Kidney (tissue), 14 donors: ENCODE data around the gene KANTR. TPM values are rescaled to one million over a fixed set of nuclear protein-coding genes. Genes with fewer than 3 reads are reported as not detected.

ENCODE experiments used
- DNase-seq, 5 donors: peaks; one replicate each; pipeline ENCODE4 v3.0.0-alpha.2; 2013 to 2020
- FAIRE-seq: peaks from 2 replicates; lab custom pipeline; 2012; peaks lifted over from hg19 to GRCh38; lab: Jason Lieb, UNC
- H3K27ac ChIP-seq, 2 donors: one replicate each; pipeline ENCODE4 v1.7.0; 2013; ENCODE audit warnings: low read depth in 2 of 2, low read length in 2 of 2, inconsistent platforms in 1 of 2
- H3K27me3 ChIP-seq: one replicate; pipeline ENCODE4 v1.7.1; 2013; ENCODE audit warnings: low read length, inconsistent platforms; ENCODE audit not compliant: control insufficient read depth, insufficient read depth
- H3K36me3 ChIP-seq, 3 donors: one replicate each; pipeline versions ENCODE4 v1.7.0 to v1.7.1; 2013; ENCODE audit warnings: low read length in 3 of 3, control low read depth in 1 of 3, inconsistent platforms in 1 of 3; ENCODE audit not compliant: insufficient read depth in 3 of 3, control insufficient read depth in 2 of 3
- H3K4me1 ChIP-seq, 3 donors: one replicate each; pipeline versions ENCODE4 v1.7.0 to v1.7.1; 2013; ENCODE audit warnings: low read length in 3 of 3, inconsistent platforms in 1 of 3, low read depth in 1 of 3; ENCODE audit not compliant: control insufficient read depth in 2 of 3, insufficient read depth in 2 of 3
- H3K4me3 ChIP-seq, 3 donors: one replicate each; pipeline versions ENCODE4 v1.7.0 to v1.8.1; 2013; ENCODE audit warnings: low read length in 3 of 3, control low read depth in 1 of 3, inconsistent platforms in 1 of 3
- H3K9ac ChIP-seq, 3 donors: one replicate each; pipeline versions ENCODE4 v1.7.0 to v1.7.1; 2013; ENCODE audit warnings: low read length in 3 of 3, control low read depth in 1 of 3, inconsistent platforms in 1 of 3
- H3K9me3 ChIP-seq, 3 donors: one replicate each; pipeline versions ENCODE4 v1.7.0 to v1.7.1; 2013; ENCODE audit warnings: low read length in 3 of 3, control low read depth in 1 of 3, inconsistent platforms in 1 of 3; ENCODE audit not compliant: control insufficient read depth in 2 of 3, insufficient read depth in 1 of 3
- intact Hi-C: fragments of 100-400 bp; cut with DNase I; formaldehyde crosslinking; loops from one replicate; pipeline ENCODE4 v1.11.1; 2022
- polyA plus RNA-seq: library from polyadenylated mRNA; stranded (reverse); fragments of 350-450 nt; fragmentation: Illumina TruSeq; extraction: RNeasy Lipid Tissue Mini Kit (QIAGEN cat#74804); gene quantifications from one replicate; pipeline ENCODE4 v1.2.3, GENCODE V29; 2014; ENCODE audit warnings: low read depth, low replicate concordance; ENCODE audit not compliant: insufficient read depth
- total RNA-seq: library from RNA; stranded (reverse); fragmentation: NEBNext Ultra II Directional; extraction: Animal tissue kit (Norgen Biotek cat#: 25700); gene quantifications from one replicate; pipeline ENCODE4 v1.2.1, GENCODE V29; 2021
- TF ChIP-seq, protein P1 (sequence below): IDR thresholded peaks from 3 replicates; pipeline ENCODE4 v1.5.1; 2012; ENCODE audit warnings: mild to moderate bottlenecking, moderate library complexity, borderline replicate concordance; ENCODE audit not compliant: insufficient read depth; ENCODE audit errors: extremely low read depth
- donor health status: control.
- donor health status: control.
- donor health status: control.
- donor health status: control.
- donor health status: control.
- donor health status: DM: yes; HTN: yes; CAD: no.
- donor health status: Normal renal cell carcinoma (clear cell type).

Gene KANTR
- total and polyA plus RNA-seq, 2 donors from 2014 or later: 3.7 to 11.5 TPM

DNA sequence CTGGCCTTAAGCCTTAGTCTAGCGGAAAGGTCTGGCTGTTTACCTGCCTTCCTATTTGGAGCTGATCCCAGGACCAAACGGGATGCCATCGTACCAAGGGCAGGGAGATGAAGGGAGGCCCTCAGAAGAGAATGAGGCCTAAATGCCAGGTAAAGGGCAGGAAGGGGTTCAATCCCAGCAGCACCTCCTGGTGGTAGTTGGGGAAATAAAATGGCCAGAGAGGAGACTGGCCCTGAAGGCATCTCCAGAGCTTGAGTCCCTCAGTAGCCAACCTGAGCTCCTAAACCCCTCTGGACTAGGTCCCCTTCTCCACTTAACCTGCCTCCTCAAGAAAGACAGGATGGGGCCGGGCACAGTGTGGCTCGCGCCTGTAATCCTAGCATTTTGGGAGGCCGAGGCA lies 77.4 kb downstream of the KANTR start:
- TF ChIP-seq, protein P1, sequence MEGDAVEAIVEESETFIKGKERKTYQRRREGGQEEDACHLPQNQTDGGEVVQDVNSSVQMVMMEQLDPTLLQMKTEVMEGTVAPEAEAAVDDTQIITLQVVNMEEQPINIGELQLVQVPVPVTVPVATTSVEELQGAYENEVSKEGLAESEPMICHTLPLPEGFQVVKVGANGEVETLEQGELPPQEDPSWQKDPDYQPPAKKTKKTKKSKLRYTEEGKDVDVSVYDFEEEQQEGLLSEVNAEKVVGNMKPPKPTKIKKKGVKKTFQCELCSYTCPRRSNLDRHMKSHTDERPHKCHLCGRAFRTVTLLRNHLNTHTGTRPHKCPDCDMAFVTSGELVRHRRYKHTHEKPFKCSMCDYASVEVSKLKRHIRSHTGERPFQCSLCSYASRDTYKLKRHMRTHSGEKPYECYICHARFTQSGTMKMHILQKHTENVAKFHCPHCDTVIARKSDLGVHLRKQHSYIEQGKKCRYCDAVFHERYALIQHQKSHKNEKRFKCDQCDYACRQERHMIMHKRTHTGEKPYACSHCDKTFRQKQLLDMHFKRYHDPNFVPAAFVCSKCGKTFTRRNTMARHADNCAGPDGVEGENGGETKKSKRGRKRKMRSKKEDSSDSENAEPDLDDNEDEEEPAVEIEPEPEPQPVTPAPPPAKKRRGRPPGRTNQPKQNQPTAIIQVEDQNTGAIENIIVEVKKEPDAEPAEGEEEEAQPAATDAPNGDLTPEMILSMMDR: no peak
- Histone ChIP-seq H3K9ac (no peak overlapping the region), H3K27me3 (no peaks in the 10 kb centered on the region), H3K4me3 (no peak overlapping the region), H3K36me3 (no peaks in the 10 kb centered on the region), H3K4me1 (no peaks in the 10 kb centered on the region), H3K27ac (no peak overlapping the region), H3K9me3 (peaks cover 0 to 1% (median 0%) of the 10 kb centered on the region in 3 donors)
- no peak for DNase-seq
- intact Hi-C loops: no loop called here
- no peak for FAIRE-seq

Other genes starting within 250 kb of the KANTR start
- gene XAGE3, start 226.1 kb upstream of the KANTR start, total RNA-seq: not detected
- gene XAGE3, start 226.1 kb upstream of the KANTR start, polyA plus RNA-seq: not detected
- 15.2 TPM for gene FAM156B, start 196.8 kb upstream of the KANTR start, total RNA-seq
- gene FAM156B, start 196.8 kb upstream of the KANTR start, polyA plus RNA-seq: 13.1 TPM
- gene FAM156A, start 135.6 kb upstream of the KANTR start, total RNA-seq: 20.5 TPM
- 9.9 TPM for gene FAM156A, start 135.6 kb upstream of the KANTR start, polyA plus RNA-seq
- gene GPR173, start 45.4 kb upstream of the KANTR start, total RNA-seq: 5.4 TPM
- 1.7 TPM for gene GPR173, start 45.4 kb upstream of the KANTR start, polyA plus RNA-seq
- gene TSPYL2, start 11.8 kb upstream of the KANTR start, total RNA-seq: 36.6 TPM
- 8.0 TPM for gene TSPYL2, start 11.8 kb upstream of the KANTR start, polyA plus RNA-seq
- 114 TPM for gene KDM5C, start 131.1 kb downstream of the KANTR start, total RNA-seq
- gene KDM5C, start 131.1 kb downstream of the KANTR start, polyA plus RNA-seq: 14.9 TPM
- 20.9 TPM for gene IQSEC2, start 187.4 kb downstream of the KANTR start, total RNA-seq
- 56.2 TPM for gene IQSEC2, start 187.4 kb downstream of the KANTR start, polyA plus RNA-seq